ENCODE results near the gene ZER1. TPM values are rescaled to one million over a fixed set of nuclear protein-coding genes. Genes with fewer than 3 reads are reported as not detected.
A peak's percentile ranks its signal among the peaks of the same experiment; 100 is the strongest.
"Not testable (repeated sequence)": the region's sequence is repeated elsewhere in the genome, so short reads cannot be mapped to it uniquely, and the experiment has no call there.

Gene ZER1
- total RNA-seq, 1 experiment from 2014 or later: 12.6 TPM

DNA sequence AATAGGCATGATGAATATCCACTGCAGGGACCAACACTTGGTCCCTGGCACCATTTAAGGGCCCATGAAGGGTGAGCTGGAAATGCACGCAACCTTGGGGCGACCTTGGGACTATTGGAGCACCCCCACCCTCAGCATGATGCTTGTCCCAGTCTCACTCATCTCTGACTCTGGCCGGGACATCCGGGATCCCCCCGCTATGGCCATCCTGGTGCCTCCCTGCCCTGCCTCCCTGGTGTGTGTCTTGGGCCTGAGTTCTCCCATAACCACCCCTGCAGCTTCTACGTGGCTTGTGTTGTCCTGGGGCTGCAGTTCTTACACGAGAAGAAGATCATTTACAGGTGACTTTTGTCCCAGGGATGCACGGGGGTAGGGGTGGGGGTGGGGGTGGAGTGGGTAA lies 53.7 kb downstream of the ZER1 start:
- no peak for DNase-seq (ENCODE audit: extremely low read depth, low read depth)

GRCh38 chr9:128716581-128717254 lies 55.0 kb downstream of the ZER1 start:
- DNase-seq (ENCODE audit: extremely low read depth, low read depth): no peak

- DNase-seq (ENCODE audit: extremely low read depth, low read depth): no peak
Observed at GRCh38 chr9:128715436-128715750, 56.3 kb downstream of the ZER1 start.

DNA sequence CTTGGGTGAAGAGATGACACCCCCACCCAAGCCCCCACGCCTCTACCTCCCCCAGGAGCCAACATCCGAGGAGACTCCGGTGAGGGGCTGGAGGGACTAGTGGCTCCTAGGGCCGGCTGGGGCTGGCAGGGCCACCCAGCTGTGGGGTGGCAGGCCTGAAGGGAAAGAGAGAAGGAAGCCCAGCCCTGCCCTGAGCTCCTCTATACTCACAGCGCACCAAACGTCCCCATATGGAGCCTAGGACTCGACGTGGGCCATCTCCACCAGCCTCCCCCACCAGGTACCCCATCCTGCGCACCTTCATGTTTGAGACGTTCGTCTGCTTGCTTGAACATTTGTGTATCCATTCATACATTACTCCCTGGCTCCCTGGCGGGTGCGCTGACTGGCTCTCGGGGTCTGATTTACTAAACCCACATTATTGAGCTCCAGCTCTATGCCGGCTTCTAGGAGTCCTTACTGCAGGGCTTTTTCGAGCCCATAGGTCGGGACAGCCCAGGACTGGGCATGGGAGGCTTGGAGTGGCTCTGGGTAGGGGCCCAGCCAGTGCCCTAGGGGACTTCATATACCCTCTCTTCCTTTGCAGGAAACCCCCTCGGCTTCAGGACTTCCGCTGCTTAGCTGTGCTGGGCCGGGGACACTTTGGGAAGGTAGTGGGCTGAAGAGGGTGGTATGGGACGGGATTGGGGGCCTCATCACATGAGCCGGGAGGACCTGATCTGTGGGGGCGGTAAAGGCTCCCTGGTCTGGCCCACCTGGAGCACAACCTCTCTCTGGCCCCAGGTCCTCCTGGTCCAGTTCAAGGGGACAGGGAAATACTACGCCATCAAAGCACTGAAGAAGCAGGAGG lies 56.9 kb downstream of the ZER1 start:
- DNase-seq (ENCODE audit: extremely low read depth, low read depth): no peak

DNA sequence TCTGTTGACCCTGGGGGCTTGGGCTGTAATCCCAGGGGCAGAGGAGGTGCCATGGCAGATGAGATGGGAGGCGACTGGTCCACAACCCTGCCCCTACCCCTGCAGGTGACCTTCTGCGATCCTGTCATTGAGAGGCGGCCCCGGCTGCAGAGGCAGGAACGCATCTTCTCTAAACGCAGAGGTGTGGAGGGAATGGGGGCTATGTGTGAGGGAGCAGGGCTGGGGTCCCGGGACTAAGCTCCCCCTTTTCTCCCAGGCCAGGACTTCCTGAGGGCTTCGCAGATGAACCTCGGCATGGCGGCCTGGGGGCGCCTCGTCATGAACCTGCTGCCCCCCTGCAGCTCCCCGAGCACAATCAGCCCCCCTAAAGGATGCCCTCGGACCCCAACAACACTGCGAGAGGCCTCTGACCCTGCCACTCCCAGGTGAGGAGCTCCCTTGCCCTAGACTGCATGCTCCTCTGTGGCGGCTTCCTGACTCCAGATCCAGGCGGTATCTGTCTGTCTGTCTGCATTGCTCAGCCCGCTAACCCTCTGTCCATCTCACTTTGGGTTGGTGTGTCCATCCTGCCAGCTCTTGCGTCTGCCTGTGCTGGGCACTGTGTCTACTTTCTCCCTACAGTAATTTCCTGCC lies 57.7 kb downstream of the ZER1 start:
- no peak for DNase-seq (ENCODE audit: extremely low read depth, low read depth)

DNA sequence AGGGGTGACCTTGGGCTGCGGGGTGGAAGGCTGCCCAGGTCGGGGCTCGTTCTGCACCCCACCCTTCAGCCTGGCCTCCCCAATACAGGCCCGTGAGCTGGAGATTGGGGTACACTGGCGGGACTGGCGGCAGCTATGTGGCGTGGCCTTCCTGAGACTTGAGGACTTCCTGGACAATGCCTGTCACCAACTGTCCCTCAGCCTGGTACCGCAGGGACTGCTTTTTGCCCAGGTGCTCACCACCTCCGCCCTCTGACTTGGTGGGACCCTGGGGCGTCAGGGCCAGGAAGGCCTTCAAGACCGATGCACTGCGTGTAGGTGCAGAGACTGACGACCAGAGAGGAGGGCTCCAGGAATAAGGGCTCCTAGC lies 58.3 kb downstream of the ZER1 start:
- no peak for DNase-seq (ENCODE audit: extremely low read depth, low read depth)

- no peak for DNase-seq (ENCODE audit: extremely low read depth, low read depth)
Observed at GRCh38 chr9:128712451-128713410, 59.0 kb downstream of the ZER1 start.

- no peak for DNase-seq (ENCODE audit: extremely low read depth, low read depth)
Observed at GRCh38 chr9:128707446-128707845, 64.3 kb downstream of the ZER1 start.

- no peak for DNase-seq (ENCODE audit: extremely low read depth, low read depth)
Observed at GRCh38 chr9:128706671-128707381, 64.9 kb downstream of the ZER1 start.

DNA sequence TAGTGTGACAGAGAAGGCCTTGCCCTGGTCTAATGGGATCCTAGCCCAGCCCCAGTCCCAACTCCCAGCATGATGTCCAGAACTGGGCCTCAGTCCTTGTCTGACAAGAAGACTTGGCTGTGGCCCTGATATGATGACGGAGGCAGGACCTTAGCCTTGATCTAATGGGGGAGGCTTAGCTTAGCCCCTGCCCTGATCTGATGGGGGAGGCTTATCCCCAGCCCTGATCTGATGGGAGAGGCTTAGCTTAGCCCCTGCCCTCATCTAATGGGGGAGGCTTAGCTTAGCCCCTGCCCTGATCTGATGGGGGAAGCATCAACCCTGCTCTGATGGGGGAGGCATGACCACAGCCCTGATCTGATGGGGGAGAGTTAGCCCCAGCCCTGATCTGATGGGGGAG lies 65.7 kb downstream of the ZER1 start:
- no peak for DNase-seq (ENCODE audit: extremely low read depth, low read depth)

DNA sequence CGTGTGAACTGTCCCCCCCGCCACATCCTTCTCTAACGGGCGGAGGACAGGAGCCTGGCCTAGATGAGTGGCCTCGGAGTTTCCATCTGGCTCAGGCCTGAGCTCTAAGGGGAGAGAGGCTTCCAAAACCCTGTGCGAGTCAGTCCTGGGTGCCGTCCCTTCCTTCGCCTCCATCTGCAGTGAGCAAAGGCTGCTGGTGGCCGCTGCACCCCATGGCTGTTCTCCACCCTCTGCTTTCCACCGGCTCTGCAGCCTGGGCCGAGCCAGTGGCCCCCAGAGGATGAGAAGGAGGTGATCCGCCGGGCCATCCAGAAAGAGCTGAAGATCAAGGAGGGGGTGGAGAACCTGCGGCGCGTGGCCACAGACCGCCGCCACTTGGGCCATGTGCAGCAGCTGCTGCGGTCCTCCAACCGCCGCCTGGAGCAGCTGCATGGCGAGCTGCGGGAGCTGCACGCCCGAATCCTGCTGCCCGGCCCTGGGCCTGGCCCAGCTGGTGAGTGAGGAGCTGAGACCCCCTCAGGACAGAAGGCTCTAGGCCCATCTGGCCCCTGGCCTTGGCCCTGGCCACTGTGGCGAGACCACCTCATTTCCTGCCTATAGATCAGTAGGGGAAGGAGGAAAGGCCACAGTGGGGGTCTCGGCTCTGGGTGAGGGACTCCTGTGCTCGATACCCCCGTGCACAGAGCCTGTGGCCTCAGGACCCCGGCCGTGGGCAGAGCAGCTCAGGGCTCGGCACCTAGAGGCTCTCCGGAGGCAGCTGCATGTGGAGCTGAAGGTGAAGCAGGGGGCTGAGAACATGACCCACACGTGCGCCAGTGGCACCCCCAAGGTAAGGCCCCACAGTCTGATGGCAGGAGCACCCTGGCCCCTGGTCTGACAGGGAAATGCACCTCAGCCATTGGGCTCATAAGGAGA lies 66.4 kb downstream of the ZER1 start:
- DNase-seq (ENCODE audit: extremely low read depth, low read depth): no peak

DNA sequence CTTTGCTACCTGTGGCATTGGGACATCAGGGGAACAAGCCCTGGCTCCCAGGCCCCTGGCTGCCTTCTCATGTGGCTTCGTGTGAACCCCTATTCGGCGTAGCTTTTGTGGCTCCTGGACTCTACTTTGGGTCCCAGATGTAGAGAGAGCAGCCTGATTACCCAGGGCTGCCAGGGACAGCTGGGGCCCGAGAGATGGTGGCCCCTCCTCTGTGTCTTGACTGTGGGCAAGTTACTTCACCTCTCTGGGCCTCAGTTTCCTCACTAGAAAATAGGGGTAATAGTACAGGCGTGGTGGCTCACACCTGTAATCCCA lies 67.4 kb downstream of the ZER1 start:
- no peak for DNase-seq (ENCODE audit: extremely low read depth, low read depth)

- no peak for DNase-seq (ENCODE audit: extremely low read depth, low read depth)
Observed at GRCh38 chr9:128703616-128704355, 67.9 kb downstream of the ZER1 start.

GRCh38 chr9:128702949-128703615 lies 68.6 kb downstream of the ZER1 start:
- DNase-seq (ENCODE audit: extremely low read depth, low read depth): no peak

DNA sequence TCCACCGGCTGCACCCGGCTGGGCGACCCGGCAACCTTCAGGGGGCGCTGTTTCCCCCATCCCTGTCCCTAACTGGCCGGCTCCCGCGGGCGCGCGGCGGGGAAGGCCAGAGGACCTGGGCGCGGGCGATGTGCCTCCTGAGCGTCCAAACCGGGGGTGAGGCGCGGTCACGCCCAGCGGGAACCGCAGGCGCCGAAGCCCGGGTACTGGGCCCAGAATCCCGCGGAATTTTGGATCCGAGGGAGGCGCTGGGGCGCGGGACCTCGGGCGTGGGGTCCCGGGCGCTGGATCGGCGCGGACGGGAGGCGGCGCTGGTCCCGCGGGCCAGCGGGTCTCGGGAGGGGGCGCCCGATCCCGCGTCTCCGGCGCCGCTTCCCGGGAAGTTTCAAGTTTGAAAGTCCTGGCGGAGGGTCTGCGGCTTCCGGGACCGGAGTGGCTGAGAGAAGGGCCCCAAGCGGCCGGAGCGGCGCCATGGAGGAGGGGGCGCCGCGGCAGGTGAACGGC lies 69.2 kb downstream of the ZER1 start, which contains the start of gene PKN3:
Gene PKN3, plus strand, starts transcription at position 59 of the 504 bp plus-strand sequence. Its CDS starts 413 bp downstream, at position 472.
- peak; percentile 82 for DNase-seq (ENCODE audit: extremely low read depth, low read depth)

DNA sequence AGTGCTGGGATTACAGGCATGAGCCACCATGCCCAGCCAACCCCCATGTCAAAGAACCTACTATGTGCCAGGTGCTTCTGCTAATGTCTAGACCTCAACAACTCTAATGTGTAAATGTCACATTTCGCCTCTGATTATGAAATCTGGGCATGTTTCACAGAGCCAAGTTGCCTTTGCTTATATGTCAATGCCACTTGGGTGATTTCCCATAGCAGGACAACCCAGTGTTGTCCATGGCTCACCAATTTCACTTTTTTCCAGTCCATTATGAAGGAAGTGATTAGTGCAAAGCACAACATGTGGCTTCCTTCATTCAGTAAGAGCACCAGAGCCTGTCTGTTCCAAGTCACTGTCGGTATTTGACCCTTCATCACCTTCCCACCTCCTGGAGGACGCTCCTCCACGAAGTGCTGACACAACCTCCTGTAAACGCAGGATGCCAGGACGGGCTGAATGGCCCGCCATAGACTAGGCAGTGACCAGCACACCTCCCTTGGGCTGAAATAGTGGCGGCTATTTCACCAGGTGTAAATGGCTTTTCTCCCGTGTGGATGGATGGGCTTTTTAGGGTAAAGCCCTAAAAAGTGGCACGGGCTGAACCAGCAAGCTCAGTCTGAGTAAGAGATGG lies 70.4 kb downstream of the ZER1 start:
- no peak for DNase-seq (ENCODE audit: extremely low read depth, low read depth)

- DNase-seq (ENCODE audit: extremely low read depth, low read depth): not testable (repeated sequence)
Observed at GRCh38 chr9:128699096-128699795, 72.5 kb downstream of the ZER1 start.

All from NCI-H460 (cell line).